ACC112 (cell line): ENCODE data around the gene ADCY2.
A peak's percentile ranks its signal among the peaks of the same experiment; 100 is the strongest.

ENCODE experiments used
- H2AFZ ChIP-seq: fragments of 200-600 bp; sonication (generic); one replicate; pipeline ENCODE4 v1.6.0; 2017; ENCODE audit warnings: antibody characterized with exemption, low read length; ENCODE audit not compliant: unreplicated experiment
- H3K27ac ChIP-seq: fragments of 200-600 bp; sonication (generic); 2 replicates; pipeline ENCODE4 v1.5.1; 2014; ENCODE audit warnings: low read depth, mild to moderate bottlenecking, antibody characterized with exemption, low read length, moderate library complexity
- H3K27me3 ChIP-seq: fragments of 200-600 bp; sonication (generic); 2 replicates; pipeline ENCODE4 v1.6.1; 2014; ENCODE audit warnings: mild to moderate bottlenecking, antibody characterized with exemption, low read length, moderate library complexity, mixed read lengths; ENCODE audit not compliant: insufficient read depth
- H3K36me3 ChIP-seq: fragments of 200-600 bp; sonication (generic); 2 replicates; pipeline ENCODE4 v1.6.1; 2016; ENCODE audit warnings: mild to moderate bottlenecking, antibody characterized with exemption, low read length, moderate library complexity, mixed read lengths; ENCODE audit not compliant: insufficient read depth
- H3K4me1 ChIP-seq: fragments of 200-600 bp; sonication (generic); one replicate; pipeline ENCODE4 v1.6.1; 2016; ENCODE audit warnings: low read length, mixed read lengths; ENCODE audit not compliant: insufficient read depth, unreplicated experiment, control insufficient read depth
- H3K4me3 ChIP-seq: fragments of 200-600 bp; sonication (generic); 2 replicates; pipeline ENCODE4 v1.5.1; 2014; ENCODE audit warnings: mild to moderate bottlenecking, low read depth, low read length
- H3K79me2 ChIP-seq: fragments of 200-600 bp; sonication (generic); one replicate; pipeline ENCODE4 v1.6.0; 2016; ENCODE audit warnings: low read length; ENCODE audit not compliant: control insufficient read depth, unreplicated experiment, insufficient read depth

ADCY2 gene

DNA sequence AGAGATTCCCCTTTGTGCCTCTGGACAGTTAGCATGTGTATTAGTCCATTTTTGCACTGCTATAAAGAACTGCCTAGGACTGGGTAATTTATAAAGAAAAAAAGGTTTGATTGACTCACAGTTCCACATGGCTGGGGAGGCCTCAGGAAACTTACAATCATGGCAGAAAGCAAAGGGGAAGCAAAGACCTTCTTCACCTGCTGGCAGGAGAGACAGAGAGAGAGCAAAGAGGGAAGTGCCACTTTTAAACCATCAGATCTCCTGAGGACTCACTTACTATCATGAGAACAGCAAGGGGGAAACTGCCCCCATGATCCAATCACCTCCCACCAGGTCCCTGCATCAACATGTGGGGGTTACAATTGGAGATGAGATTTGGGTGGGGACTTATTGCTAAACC is 449.0 kb downstream of the ADCY2 start:
- Histone ChIP-seq H3K27ac (no peak overlapping the region), H3K27me3 (peaks cover 73% of the 10 kb centered on the region), H3K4me1 (no peaks in the 10 kb centered on the region), H3K36me3 (no peaks in the 10 kb centered on the region), H3K4me3 (no peak overlapping the region), H3K79me2 (no peaks in the 10 kb centered on the region), H2AFZ (no peak overlapping the region)

GRCh38 chr5:7845557-7845956 is 449.6 kb downstream of the ADCY2 start:
- H3K4me1 ChIP-seq = no peaks in the 10 kb centered on the region
- peaks cover 78% of the 10 kb centered on the region for H3K27me3 ChIP-seq
- H2AFZ ChIP-seq = no peak overlapping the region
- no peak overlapping the region for H3K27ac ChIP-seq
- H3K36me3 ChIP-seq = no peaks in the 10 kb centered on the region
- no peak overlapping the region for H3K4me3 ChIP-seq
- H3K79me2 ChIP-seq = no peaks in the 10 kb centered on the region

GRCh38 chr5:7846327-7846726 is 450.4 kb downstream of the ADCY2 start:
- Histone ChIP-seq H3K27me3 (peaks cover 86% of the 10 kb centered on the region), H3K4me1 (no peaks in the 10 kb centered on the region), H3K4me3 (no peak overlapping the region), H2AFZ (no peak overlapping the region), H3K27ac (no peak overlapping the region), H3K36me3 (no peaks in the 10 kb centered on the region), H3K79me2 (no peaks in the 10 kb centered on the region)

DNA sequence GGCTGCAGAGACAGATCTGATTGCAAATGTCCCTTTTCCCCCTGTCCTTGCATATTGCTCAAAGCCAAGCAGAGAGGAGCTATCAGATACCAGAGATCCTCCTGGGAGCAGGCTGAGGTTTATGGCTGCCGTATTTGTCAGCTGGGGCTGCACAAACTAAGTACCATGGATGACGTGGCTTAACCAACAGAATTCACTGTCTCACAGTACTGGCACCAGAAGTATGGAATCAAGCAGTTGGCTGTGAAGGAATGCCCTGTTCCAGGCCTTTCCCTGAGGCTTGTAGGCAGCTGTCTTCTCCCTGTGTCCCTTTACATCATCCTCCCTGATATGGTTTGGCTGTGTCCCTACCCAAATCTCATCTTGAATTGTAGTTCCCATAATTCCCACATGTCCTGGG is 452.4 kb downstream of the ADCY2 start:
- Histone ChIP-seq H3K4me1 (peaks cover 4% of the 10 kb centered on the region), H3K27ac (no peak overlapping the region), H3K27me3 (peaks cover 87% of the 10 kb centered on the region), H2AFZ (no peak overlapping the region), H3K4me3 (no peak overlapping the region), H3K79me2 (no peaks in the 10 kb centered on the region), H3K36me3 (no peaks in the 10 kb centered on the region)

DNA sequence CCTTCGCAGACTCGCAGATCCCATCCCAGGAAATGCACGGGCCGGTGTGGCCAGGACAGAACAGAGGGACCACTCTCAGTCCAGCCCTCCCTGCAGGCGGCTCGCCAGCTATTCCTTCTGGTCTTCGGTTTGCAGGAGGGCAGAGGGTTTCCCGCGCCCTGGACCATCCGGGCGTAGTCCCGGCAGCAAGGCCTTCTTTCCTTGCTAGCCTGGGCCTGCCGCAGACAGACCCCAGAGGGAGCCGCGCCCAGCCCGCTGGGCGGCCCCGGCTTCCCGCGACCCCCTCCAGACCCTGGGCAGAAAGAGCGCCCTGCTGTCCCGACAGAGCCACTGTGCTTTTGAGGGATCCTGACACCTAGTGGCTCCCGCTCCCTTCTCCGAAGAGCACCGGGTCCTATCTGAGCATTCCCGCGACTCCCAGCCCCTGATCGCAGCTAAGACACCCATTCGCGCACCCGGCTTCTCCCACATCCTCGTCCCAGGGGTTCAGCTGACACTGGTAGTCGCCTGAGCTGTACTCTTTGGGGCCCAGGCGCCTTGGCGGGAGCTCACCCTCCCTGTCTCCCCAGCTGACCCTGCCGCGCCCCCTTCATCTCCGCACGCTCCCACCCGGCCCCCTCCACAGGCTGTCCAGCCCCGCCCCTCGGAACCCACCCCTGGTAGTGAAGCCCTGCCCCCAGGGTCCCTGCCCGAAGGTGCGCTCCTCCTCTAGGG is 453.9 kb downstream of the ADCY2 start:
- Histone ChIP-seq H2AFZ (no peak overlapping the region), H3K4me3 (no peak overlapping the region), H3K4me1 (peaks cover 4% of the 10 kb centered on the region), H3K27ac (no peak overlapping the region), H3K27me3 (peaks cover 73% of the 10 kb centered on the region), H3K79me2 (no peaks in the 10 kb centered on the region), H3K36me3 (no peaks in the 10 kb centered on the region)

DNA sequence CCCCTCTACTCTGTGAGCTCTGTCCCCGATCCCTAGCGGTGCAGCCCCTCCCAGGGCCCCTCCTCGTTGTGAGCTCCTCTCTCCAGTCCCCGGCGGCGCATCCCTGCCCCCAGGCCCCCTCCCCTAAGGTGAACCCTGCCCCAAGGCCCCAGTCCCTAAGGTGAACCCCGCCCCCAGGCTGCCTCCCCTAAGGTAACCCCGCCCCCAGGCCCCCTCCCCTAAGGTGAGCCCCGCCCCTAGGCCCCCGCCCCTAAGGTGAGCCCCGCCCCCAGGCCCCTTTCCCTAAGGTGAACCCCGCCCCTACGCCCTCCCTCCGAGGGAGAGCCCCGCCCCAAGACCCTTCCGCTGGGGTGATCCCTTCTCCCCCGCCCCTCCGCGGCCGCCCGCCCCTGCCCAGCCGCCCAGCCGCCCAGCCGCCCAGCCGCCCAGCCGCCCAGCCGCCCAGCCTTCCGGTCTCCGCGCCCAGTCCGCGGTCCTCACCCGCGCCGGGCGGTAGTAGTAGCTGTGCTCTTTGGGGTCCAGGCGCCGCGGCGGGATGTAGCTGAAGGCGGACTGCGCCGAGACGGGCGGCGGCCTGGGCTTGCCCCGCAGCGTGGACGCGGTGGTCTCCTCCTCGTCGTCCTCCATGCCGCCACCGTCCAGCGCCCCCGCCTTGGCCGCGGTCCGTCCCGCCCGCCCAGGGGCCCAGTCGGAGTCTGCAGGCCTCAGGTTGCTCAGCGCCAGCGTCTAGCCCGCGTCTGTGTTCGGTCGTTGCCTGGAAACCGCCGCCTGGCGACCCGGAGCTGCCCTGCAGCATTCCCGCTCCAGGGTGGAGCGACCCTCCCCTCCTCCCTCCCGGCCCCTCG is 454.7 kb downstream of the ADCY2 start, which contains the start of gene CFAP90:
CFAP90 (minus strand) TSS at position 739 of the 845 bp plus-strand sequence; CDS start at position 627, 112 bp downstream.
- Histone ChIP-seq H3K27me3 (peaks cover 65% of the 10 kb centered on the region), H2AFZ (no peak within 1 kb of the TSS), H3K4me3 (peak within 1 kb of the TSS; percentile 54), H3K79me2 (no peaks in the 10 kb centered on the region), H3K36me3 (no peaks in the 10 kb centered on the region), H3K27ac (no peak within 1 kb of the TSS), H3K4me1 (peaks cover 4% of the 10 kb centered on the region)

GRCh38 chr5:7851240-7851592 is 455.3 kb downstream of the ADCY2 start:
- Histone ChIP-seq H3K4me1 (peaks cover 4% of the 10 kb centered on the region), H3K27ac (no peak overlapping the region), H3K4me3 (no peak overlapping the region; the same call in 1 of the 2 replicates), H2AFZ (no peak overlapping the region), H3K36me3 (no peaks in the 10 kb centered on the region), H3K79me2 (no peaks in the 10 kb centered on the region), H3K27me3 (peaks cover 60% of the 10 kb centered on the region)

- Histone ChIP-seq H3K27me3 (peaks cover 55% of the 10 kb centered on the region), H2AFZ (no peak overlapping the region), H3K4me3 (no peak overlapping the region), H3K27ac (no peak overlapping the region), H3K36me3 (no peaks in the 10 kb centered on the region), H3K4me1 (peaks cover 4% of the 10 kb centered on the region), H3K79me2 (no peaks in the 10 kb centered on the region)
Observed at GRCh38 chr5:7851617-7852289, 455.8 kb downstream of the ADCY2 start.

DNA sequence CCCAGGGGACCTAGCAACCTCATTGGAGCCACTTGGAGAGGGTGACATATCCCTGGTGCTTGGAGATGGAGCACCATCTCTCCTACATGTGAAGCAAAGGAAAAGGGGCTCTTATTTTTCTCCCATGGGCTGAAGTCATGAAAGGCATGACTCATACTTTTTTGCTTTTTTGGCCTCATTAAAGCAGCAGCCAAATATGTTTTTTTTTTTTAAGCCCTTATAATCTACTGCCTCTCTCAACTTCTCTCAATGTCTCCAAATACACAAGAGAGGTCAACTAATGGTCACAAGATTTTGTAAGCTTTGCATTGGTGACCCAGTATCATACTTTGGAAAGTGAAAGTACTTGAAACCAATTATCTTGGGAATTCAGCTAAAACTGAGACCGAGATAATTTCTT is 456.6 kb downstream of the ADCY2 start:
- H3K27ac ChIP-seq = no peak overlapping the region
- no peak overlapping the region for H2AFZ ChIP-seq
- H3K4me1 ChIP-seq = peaks cover 4% of the 10 kb centered on the region
- H3K4me3 ChIP-seq = no peak overlapping the region
- no peaks in the 10 kb centered on the region for H3K36me3 ChIP-seq
- H3K27me3 ChIP-seq = peaks cover 47% of the 10 kb centered on the region
- H3K79me2 ChIP-seq = no peaks in the 10 kb centered on the region

- no peak overlapping the region for H3K4me3 ChIP-seq
- peaks cover 43% of the 10 kb centered on the region for H3K27me3 ChIP-seq
- H3K36me3 ChIP-seq = no peaks in the 10 kb centered on the region
- no peaks in the 10 kb centered on the region for H3K79me2 ChIP-seq
- H3K27ac ChIP-seq = no peak overlapping the region
- H2AFZ ChIP-seq = no peak overlapping the region
- peaks cover 7% of the 10 kb centered on the region for H3K4me1 ChIP-seq
Observed at GRCh38 chr5:7852988-7853387, 457.1 kb downstream of the ADCY2 start.
